ENCODE data around the gene IGFBP5. TPM values are rescaled to one million over a fixed set of nuclear protein-coding genes. Genes with fewer than 3 reads are reported as not detected.

IGFBP5 gene
- total RNA-seq, 1 donor from 2014 or later, result not detected

DNA sequence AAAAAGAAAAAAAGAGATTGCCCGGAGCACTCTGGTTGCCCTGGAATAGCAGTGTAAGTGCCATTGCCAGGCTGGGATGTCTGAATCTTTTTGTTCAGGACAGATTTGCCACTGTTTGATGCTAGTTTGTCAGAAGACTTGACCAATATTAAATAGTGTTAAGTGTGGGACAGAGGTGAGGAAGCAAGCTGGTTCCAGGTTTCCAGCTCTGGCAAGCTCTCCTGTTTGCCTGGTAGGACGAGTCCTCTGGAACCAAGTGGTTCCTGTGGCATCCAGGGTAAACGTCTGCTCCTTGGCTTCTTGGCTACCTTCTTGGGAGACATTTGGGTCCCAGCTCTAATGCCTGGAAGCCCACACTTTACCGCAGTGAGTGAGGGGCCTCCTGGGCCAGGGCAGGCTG lies 20.8 kb upstream of the IGFBP5 start:
- peaks cover 15% of the 10 kb centered on the region for H3K27me3 Mint-ChIP-seq
- no peaks in the 10 kb centered on the region for H3K4me1 Mint-ChIP-seq
- H3K4me3 Mint-ChIP-seq, result no peak overlapping the region
- TF ChIP-seq, protein P1, sequence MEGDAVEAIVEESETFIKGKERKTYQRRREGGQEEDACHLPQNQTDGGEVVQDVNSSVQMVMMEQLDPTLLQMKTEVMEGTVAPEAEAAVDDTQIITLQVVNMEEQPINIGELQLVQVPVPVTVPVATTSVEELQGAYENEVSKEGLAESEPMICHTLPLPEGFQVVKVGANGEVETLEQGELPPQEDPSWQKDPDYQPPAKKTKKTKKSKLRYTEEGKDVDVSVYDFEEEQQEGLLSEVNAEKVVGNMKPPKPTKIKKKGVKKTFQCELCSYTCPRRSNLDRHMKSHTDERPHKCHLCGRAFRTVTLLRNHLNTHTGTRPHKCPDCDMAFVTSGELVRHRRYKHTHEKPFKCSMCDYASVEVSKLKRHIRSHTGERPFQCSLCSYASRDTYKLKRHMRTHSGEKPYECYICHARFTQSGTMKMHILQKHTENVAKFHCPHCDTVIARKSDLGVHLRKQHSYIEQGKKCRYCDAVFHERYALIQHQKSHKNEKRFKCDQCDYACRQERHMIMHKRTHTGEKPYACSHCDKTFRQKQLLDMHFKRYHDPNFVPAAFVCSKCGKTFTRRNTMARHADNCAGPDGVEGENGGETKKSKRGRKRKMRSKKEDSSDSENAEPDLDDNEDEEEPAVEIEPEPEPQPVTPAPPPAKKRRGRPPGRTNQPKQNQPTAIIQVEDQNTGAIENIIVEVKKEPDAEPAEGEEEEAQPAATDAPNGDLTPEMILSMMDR (IDR thresholded peaks at IDR 0.05), result no peak
- H3K27ac Mint-ChIP-seq, result no peak overlapping the region
- ChIA-PET POLR2A (no interaction called here), CTCF (no interaction called here)
- H3K9me3 Mint-ChIP-seq, result no peaks in the 10 kb centered on the region
- intact Hi-C loops (cut with micrococcal nuclease), result no loop called here
- no peaks in the 10 kb centered on the region for H3K36me3 Mint-ChIP-seq (ENCODE audit: low read depth)
- DNase-seq, result no peak
- ATAC-seq (ENCODE audit: low read depth), result no peak

DNA sequence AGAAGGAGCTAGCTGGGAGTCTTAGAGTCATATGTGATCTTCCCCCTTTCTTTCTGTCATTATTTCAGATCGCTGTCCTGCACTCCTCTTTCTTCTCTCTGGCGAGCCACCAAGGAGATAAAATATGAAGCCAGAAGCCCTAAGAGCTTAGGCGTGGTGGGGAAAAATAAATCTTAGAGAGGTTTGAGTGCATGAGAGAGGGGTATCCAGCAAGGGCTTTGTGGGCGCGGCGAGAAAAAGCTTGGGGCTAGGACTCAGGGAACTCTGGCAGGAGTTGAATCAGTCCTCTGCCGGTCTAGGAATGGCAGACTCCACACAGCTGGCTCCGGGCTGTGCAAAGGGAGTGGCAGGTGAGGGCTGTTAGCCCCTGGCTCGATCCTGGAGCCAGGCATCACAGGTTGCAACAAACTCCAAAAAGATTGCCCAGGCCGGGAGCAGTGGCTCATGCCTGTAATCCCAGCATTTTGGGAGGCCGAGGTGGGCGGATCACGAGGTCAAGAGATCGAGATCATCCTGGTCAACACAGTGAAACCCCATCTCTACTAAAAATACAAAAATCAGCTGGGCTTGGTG lies 20.1 kb upstream of the IGFBP5 start:
- no peaks in the 10 kb centered on the region for H3K36me3 Mint-ChIP-seq (ENCODE audit: low read depth)
- no peaks in the 10 kb centered on the region for H3K4me1 Mint-ChIP-seq
- TF ChIP-seq, protein P1 (IDR thresholded peaks at IDR 0.05), result no peak
- ChIA-PET POLR2A (no interaction called here), CTCF (no interaction called here)
- intact Hi-C loops (cut with micrococcal nuclease), result no loop called here
- H3K27me3 Mint-ChIP-seq, result peaks cover 16% of the 10 kb centered on the region
- DNase-seq (no peak), ATAC-seq (ENCODE audit: low read depth) (no peak)
- no peaks in the 10 kb centered on the region for H3K9me3 Mint-ChIP-seq
- H3K4me3 Mint-ChIP-seq, result no peak overlapping the region
- no peak overlapping the region for H3K27ac Mint-ChIP-seq

DNA sequence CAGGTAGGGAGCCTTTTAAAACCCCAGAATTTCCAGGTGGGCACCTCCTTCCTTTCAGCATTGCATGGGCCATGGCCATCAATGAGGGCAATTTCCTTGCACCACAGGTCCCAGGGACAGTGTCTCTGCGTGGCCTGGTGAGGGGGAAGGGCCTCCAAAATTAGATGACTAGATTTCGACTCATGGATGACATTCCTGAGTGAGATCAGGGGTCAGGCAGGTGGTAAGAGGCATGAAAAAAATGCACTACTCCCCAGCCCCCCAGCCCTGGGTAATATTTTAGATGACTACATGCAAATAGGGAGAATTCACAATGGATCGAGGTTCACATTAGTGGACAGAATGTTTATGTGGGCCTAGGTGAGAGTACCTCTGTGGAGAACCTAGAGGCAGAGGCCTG lies 19.0 kb upstream of the IGFBP5 start:
- ChIA-PET CTCF (no interaction called here), POLR2A (no interaction called here)
- Mint-ChIP-seq H3K27me3 (peaks cover 16% of the 10 kb centered on the region), H3K9me3 (peaks cover 3% of the 10 kb centered on the region), H3K27ac (no peak overlapping the region), H3K4me1 (no peaks in the 10 kb centered on the region), H3K36me3 (ENCODE audit: low read depth) (no peaks in the 10 kb centered on the region), H3K4me3 (no peak overlapping the region)
- TF ChIP-seq, protein P1 (IDR thresholded peaks at IDR 0.05), result no peak
- intact Hi-C loops (cut with micrococcal nuclease), result no loop called here
- ATAC-seq (ENCODE audit: low read depth) (no peak), DNase-seq (no peak)

DNA sequence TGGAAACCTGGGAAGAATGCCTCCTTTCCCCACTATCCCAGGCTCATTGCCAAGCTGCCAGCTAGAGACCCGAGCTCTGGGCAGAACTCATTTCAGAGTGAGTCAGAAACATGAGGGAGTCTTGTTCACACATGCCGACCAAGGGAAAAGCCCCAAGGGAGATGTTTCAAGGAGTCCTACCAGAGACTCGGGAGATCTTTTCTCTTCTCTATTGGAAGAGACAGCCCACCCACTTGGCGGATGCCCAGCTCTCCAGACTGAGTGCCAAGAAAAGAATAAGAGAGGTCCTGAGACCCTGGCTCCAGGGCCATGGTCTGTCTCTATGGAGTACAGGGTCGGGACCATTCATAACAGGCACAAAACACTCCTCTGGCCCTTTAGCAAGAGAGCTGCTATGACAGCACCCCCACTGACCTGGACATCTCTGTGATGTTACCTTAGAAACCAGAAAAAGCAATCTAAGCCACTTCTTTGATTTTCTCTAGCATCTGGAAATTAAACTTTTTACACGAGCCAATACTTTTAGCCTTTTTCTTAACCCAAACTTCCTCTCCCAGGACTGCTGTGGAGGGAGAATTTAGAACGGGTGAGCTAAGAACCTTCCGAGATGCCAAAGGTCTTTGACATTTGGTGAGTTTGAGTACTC lies 18.5 kb upstream of the IGFBP5 start:
- ChIA-PET POLR2A (no interaction called here), CTCF (no interaction called here)
- H3K4me1 Mint-ChIP-seq, result no peaks in the 10 kb centered on the region
- no peak overlapping the region for H3K4me3 Mint-ChIP-seq
- intact Hi-C loops (cut with micrococcal nuclease), result no loop called here
- ATAC-seq (ENCODE audit: low read depth) (no peak), DNase-seq (no peak)
- TF ChIP-seq, protein P1 (IDR thresholded peaks at IDR 0.05), result no peak
- peaks cover 16% of the 10 kb centered on the region for H3K27me3 Mint-ChIP-seq
- H3K9me3 Mint-ChIP-seq, result peaks cover 3% of the 10 kb centered on the region
- H3K27ac Mint-ChIP-seq, result no peak overlapping the region
- H3K36me3 Mint-ChIP-seq (ENCODE audit: low read depth), result no peaks in the 10 kb centered on the region

DNA sequence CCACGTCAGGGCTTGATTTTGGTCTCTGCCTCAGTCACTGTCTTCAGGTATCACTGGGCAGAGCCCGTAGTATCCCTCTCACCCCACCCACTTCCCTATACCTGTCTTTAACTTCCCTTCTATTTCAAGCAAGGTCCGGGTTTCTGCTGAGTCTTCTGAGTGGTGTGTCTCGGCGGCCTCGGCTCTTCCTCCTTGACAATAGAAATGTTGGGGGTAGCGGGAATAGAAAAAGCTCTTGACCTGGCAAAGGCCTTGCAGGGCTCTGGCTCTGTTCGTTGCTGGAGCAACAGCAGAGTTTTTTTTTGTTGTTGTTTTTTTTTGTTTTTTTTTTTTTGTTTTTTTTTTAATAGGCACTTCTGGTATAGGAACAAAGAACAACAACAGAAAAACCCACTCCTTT lies 16.0 kb upstream of the IGFBP5 start:
- Mint-ChIP-seq H3K27ac (no peak overlapping the region), H3K27me3 (peaks cover 16% of the 10 kb centered on the region), H3K9me3 (peaks cover 3% of the 10 kb centered on the region), H3K36me3 (ENCODE audit: low read depth) (no peaks in the 10 kb centered on the region), H3K4me1 (no peaks in the 10 kb centered on the region), H3K4me3 (no peak overlapping the region)
- intact Hi-C loops (cut with micrococcal nuclease), result no loop called here
- TF ChIP-seq, protein P1 (IDR thresholded peaks at IDR 0.05), result no peak
- no peak for DNase-seq
- CTCF ChIA-PET, result no interaction called here
- no peak for ATAC-seq (ENCODE audit: low read depth)
- POLR2A ChIA-PET, result no interaction called here
